IPS-18a (cell line): ENCODE data around the gene DDX6.
"Not testable (repeated sequence)": the region's sequence is repeated elsewhere in the genome, so short reads cannot be mapped to it uniquely, and the experiment has no call there.

ENCODE experiments used
- H3K27ac ChIP-seq: one replicate; pipeline ENCODE4 v1.5.1; 2013; ENCODE audit warnings: low read length
- H3K27me3 ChIP-seq: one replicate; pipeline ENCODE4 v1.6.1; 2013; ENCODE audit warnings: mild to moderate bottlenecking, low read length; ENCODE audit not compliant: control insufficient read depth, insufficient read depth
- H3K36me3 ChIP-seq: one replicate; pipeline ENCODE4 v1.6.1; 2013; ENCODE audit warnings: low read depth, low read length; ENCODE audit not compliant: control insufficient read depth
- H3K4me1 ChIP-seq: one replicate; pipeline ENCODE4 v1.6.1; 2013; ENCODE audit warnings: low read depth, low read length; ENCODE audit not compliant: control insufficient read depth
- H3K4me3 ChIP-seq: one replicate; pipeline ENCODE4 v1.5.1; 2013; ENCODE audit warnings: low read length
- H3K9ac ChIP-seq: one replicate; pipeline ENCODE4 v1.6.1; 2013; ENCODE audit warnings: mild to moderate bottlenecking, low read length, moderate library complexity
- H3K9me3 ChIP-seq: one replicate; pipeline ENCODE4 v1.6.1; 2013; ENCODE audit warnings: low read depth, low read length; ENCODE audit not compliant: control insufficient read depth

The DDX6 gene

DNA sequence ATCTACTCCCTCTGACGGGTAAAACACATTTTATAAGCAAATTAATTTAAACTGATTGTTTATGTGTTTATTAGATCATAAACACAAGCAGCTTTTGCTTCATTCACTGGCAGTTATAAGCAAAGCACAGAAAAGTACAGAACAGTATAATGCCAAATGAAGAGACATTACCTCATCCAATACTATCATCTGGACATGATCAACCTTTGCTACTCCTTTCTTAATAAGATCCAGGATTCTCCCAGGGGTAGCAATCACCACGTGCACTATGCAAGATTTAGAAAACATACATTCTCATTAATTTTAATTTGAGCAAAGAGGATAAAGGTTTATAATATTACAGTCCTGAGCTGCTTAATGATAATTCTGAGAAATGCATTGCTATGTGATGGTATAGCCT lies 27.9 kb downstream of the DDX6 start:
- H3K4me1 ChIP-seq, result no peaks in the 10 kb centered on the region
- H3K9me3 ChIP-seq, result no peaks in the 10 kb centered on the region
- H3K36me3 ChIP-seq, result peaks cover 86% of the 10 kb centered on the region
- no peaks in the 10 kb centered on the region for H3K27me3 ChIP-seq
- no peak overlapping the region for H3K27ac ChIP-seq
- H3K4me3 ChIP-seq, result no peak overlapping the region
- no peak overlapping the region for H3K9ac ChIP-seq

DNA sequence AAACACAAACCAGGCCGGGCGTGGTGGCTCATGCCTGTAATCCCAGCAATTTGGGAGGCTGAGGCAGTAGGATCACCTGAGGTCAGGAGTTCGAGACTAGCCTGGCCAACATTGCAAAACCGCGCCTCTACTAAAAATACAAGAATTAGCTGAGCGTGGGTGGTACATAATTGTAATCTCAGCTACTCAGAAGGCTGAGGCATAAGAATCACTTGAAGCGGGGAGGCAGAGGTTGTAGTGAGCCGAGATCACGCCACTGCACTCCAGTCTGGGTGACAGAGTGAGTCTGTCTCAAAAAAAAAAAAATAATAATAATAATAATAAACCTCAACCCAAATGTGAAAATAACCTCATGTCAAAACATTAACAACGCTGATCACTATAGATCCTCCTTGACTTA lies 29.0 kb downstream of the DDX6 start:
- H3K9ac ChIP-seq, H3K27me3 ChIP-seq, H3K9me3 ChIP-seq, H3K4me3 ChIP-seq, H3K4me1 ChIP-seq, H3K27ac ChIP-seq: not testable (repeated sequence)
- peaks cover 84% of the 10 kb centered on the region for H3K36me3 ChIP-seq

DNA sequence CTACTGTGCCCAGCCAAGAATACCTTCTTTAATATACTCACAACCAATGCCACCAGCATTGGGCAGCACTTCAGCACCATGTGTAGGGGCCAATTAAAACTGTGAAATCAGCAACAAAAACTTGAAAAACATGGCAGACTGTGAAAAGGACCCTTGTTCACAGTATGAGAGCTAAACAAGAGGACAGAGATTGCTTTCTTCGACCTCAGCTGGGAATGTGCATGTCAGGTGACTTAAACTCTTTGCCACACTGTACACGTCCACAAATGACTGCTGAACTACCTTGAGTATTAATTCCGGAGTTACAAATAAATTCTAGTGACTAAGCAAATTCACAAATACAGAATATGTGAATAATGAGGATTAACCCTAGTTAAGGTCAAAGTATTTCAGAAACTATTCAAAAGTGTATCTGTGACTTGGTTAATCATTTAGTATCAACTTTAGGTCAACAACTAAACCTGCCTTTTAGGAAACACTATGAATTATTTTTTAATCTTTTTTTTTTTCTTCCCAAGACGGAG lies 33.0 kb downstream of the DDX6 start:
- no peaks in the 10 kb centered on the region for H3K9me3 ChIP-seq
- no peak overlapping the region for H3K27ac ChIP-seq
- peaks cover 94% of the 10 kb centered on the region for H3K36me3 ChIP-seq
- H3K4me1 ChIP-seq, result no peaks in the 10 kb centered on the region
- no peaks in the 10 kb centered on the region for H3K27me3 ChIP-seq
- no peak overlapping the region for H3K9ac ChIP-seq
- H3K4me3 ChIP-seq, result no peak overlapping the region

DNA sequence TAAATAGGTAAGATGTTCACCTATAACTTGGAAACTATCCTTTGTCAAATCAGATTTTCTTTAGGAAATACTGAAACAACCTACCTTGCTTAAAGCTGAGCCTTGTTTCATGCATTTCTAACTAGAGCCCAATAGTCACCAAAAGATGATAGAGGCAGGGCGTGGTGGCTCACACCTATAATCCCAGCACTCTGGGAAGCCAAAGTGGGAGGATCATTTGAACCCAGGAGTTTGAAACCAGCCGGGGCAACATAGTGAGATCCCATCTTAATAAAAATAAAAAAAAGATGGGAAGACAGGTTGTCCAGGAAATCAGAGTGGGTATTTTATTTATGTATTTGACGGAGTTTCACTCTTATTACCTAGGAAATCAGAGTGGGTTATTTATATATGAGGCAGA lies 38.3 kb downstream of the DDX6 start:
- Histone ChIP-seq H3K9ac (no peak overlapping the region), H3K4me1 (peaks cover 5% of the 10 kb centered on the region), H3K9me3 (no peaks in the 10 kb centered on the region), H3K27ac (no peak overlapping the region), H3K36me3 (peaks cover 82% of the 10 kb centered on the region), H3K27me3 (no peaks in the 10 kb centered on the region), H3K4me3 (no peak overlapping the region)

DNA sequence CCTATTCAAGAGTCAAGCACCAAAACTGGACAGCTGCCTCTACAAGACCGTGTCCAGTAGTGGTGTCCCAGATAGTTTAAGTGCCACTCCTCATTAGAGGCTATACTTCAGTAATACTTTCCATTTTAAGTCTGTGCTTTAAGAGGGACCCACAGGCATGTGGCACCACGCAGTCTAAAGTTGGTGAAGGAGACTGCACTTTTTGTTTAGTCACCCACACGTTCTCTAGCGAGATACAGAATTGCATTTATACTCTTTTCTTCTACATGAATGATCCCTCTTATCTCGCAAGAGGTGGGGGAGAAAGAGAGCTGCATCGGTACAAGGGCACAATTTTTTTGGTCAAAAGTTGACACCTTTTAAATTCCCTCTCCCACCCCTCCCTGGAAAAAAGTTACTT lies 41.5 kb downstream of the DDX6 start:
- H3K4me1 ChIP-seq, result peaks cover 5% of the 10 kb centered on the region
- no peak overlapping the region for H3K27ac ChIP-seq
- no peaks in the 10 kb centered on the region for H3K9me3 ChIP-seq
- no peak overlapping the region for H3K4me3 ChIP-seq
- H3K27me3 ChIP-seq, result no peaks in the 10 kb centered on the region
- peaks cover 52% of the 10 kb centered on the region for H3K36me3 ChIP-seq
- no peak overlapping the region for H3K9ac ChIP-seq

DNA sequence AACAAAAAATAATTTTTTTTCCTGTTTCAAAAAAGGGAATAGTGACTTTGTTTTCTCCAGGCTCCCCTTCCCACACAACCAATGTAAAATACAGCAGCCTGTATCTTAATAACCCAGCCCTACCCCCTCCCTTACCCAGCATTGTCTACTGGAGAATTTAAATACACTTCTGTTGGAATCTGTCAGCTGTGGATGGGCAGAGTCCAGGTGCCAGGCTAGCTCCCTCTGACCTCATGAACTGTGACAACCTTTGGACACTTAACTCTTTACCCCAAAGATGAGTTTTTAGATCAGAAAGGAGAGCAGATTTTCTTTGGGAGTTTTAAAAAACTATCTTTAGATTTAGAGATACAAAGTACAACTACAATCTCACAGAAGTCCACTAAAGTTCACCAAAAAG lies 42.9 kb downstream of the DDX6 start:
- H3K27ac ChIP-seq, result no peak overlapping the region
- H3K4me1 ChIP-seq, result peaks cover 5% of the 10 kb centered on the region
- no peak overlapping the region for H3K4me3 ChIP-seq
- peaks cover 39% of the 10 kb centered on the region for H3K36me3 ChIP-seq
- no peaks in the 10 kb centered on the region for H3K9me3 ChIP-seq
- no peak overlapping the region for H3K9ac ChIP-seq
- H3K27me3 ChIP-seq, result no peaks in the 10 kb centered on the region

DNA sequence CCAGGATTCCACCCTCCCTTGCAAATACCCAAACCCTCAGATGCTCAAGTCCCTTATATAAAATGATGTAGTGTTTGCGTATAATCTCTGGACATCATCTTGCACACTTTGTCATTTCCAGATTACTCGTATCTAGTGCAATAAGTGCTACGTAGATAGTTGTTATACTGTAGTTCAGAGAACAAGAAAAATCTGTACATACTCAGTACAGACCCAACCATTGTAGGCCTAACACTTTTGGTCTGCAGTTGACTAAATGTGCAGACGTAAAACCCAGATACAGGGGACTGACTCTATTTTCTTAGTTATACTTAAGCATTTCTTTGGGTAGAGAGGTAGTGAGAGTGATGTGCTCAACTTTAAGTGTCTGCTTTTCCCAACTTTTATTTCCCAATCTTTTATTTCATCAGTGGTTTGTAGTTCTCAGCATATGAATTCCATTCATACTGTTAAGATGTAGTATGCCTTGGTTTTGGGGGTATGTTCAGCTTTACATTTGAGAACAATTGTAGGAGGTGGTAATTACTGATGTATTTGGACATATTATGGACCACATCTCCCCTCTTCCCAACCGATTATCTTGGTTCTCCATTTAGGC lies 43.9 kb downstream of the DDX6 start:
- H3K4me3 ChIP-seq, result no peak overlapping the region
- H3K9ac ChIP-seq, result no peak overlapping the region
- H3K27me3 ChIP-seq, result no peaks in the 10 kb centered on the region
- no peak overlapping the region for H3K27ac ChIP-seq
- H3K4me1 ChIP-seq, result peaks cover 5% of the 10 kb centered on the region
- H3K9me3 ChIP-seq, result no peaks in the 10 kb centered on the region
- peaks cover 30% of the 10 kb centered on the region for H3K36me3 ChIP-seq

DNA sequence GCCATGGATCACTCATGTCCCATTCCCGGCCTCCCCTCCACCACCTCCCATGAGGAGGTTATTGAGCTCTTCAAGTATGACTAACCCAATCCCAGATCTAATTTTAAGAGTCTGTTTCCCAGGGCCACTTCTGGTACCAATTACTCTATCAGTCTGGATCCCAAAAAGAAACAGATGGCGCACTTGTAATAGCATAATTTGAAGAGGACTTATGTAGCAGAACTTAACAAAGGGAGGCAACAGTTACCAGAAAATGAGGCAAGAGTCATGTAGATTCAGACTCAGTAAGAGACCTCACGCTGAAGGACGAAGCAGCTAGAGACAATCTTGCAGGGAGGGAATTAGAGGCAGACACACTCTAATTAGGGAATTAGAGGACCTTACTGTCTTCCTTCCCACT lies 46.9 kb downstream of the DDX6 start:
- no peak overlapping the region for H3K27ac ChIP-seq
- no peak overlapping the region for H3K4me3 ChIP-seq
- H3K36me3 ChIP-seq, result peaks cover 3% of the 10 kb centered on the region
- no peak overlapping the region for H3K9ac ChIP-seq
- no peaks in the 10 kb centered on the region for H3K9me3 ChIP-seq
- H3K4me1 ChIP-seq, result peaks cover 11% of the 10 kb centered on the region
- no peaks in the 10 kb centered on the region for H3K27me3 ChIP-seq

DNA sequence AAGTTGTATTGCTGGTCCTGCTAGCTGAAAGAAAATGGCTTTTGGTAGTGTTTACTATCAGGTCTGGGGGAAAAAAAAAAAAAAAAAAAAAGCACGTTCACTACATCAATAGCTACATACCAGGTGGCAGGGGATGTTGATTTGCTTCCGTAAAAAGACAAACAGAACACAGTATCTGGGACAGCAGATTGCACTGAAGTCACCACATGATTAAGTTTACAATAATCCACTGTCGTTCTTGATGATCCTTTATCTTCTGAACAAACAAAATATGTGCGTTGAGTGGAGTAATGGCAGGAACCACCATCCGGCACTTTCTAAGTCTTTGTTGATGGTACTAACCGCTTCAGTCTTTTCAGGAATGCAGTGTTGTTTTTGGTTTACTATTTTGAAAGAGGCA lies 48.7 kb downstream of the DDX6 start:
- no peak overlapping the region for H3K4me3 ChIP-seq
- H3K9ac ChIP-seq, result no peak overlapping the region
- no peaks in the 10 kb centered on the region for H3K9me3 ChIP-seq
- H3K27ac ChIP-seq, result no peak overlapping the region
- no peaks in the 10 kb centered on the region for H3K36me3 ChIP-seq
- H3K27me3 ChIP-seq, result no peaks in the 10 kb centered on the region
- H3K4me1 ChIP-seq, result peaks cover 6% of the 10 kb centered on the region

DNA sequence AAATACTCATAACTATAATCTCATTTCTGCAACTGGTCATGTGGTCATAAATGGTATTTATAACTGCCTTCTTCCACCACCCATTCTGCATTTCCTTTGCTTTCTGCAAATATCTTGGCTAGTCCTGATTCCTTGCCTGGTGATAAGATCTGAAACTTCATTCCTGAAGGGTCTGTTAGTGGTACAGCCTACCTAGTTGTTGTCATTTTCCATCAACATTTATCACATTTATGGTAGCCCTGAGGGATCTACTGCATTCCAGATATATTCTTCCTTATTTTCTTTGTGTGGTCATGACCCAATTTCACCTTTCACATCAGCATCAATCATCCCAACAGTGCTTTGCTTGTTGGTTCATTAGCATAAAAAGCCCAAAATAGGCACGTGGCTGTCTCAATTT lies 50.1 kb downstream of the DDX6 start:
- Histone ChIP-seq H3K36me3 (no peaks in the 10 kb centered on the region), H3K9me3 (no peaks in the 10 kb centered on the region), H3K27ac (no peak overlapping the region), H3K4me3 (no peak overlapping the region), H3K9ac (no peak overlapping the region), H3K4me1 (peaks cover 6% of the 10 kb centered on the region), H3K27me3 (no peaks in the 10 kb centered on the region)

DNA sequence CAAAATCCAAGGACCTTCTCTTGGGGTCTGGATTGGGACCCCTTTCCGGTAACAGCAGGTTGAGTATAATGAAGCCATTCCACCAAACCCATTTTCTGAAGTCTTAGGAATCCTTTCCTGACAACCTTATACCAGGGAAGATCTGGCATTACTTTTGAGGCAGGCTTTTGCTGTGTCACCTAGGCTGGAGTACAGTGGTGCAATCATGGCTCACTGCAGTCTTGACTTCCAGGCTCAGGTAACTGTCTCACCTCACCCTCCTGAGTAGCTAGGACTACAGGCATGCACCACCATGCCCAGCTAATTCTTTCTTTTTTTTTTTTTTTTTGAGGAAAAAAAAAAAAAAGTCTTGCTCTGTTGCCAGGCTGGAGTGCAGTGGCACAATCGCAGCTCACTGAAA lies 55.8 kb downstream of the DDX6 start:
- H3K36me3 ChIP-seq, result no peaks in the 10 kb centered on the region
- peaks cover 13% of the 10 kb centered on the region for H3K4me1 ChIP-seq
- H3K9me3 ChIP-seq, result no peaks in the 10 kb centered on the region
- no peak overlapping the region for H3K9ac ChIP-seq
- H3K27me3 ChIP-seq, result no peaks in the 10 kb centered on the region
- no peak overlapping the region for H3K4me3 ChIP-seq
- H3K27ac ChIP-seq, result no peak overlapping the region

DNA sequence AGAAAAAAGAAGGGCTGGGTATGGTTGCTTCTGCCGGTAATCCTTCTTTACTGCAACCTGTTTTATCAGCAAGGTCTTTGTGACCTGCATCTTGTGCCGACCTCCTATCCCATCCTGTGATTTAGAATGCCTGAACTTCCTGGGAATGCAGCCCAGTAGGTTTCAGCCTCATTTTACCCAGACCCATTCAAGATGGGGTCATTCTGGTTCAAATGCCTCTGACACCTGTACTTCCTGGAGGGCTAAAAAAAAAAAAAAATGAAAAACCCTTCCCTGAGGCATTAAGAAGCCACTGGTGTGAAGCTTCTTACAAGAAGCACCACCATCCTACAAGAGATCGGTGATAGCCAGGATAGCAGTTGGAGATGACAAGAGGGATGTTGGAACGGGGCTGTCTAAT lies 56.9 kb downstream of the DDX6 start:
- no peaks in the 10 kb centered on the region for H3K9me3 ChIP-seq
- no peaks in the 10 kb centered on the region for H3K36me3 ChIP-seq
- H3K9ac ChIP-seq, result no peak overlapping the region
- no peaks in the 10 kb centered on the region for H3K27me3 ChIP-seq
- peaks cover 7% of the 10 kb centered on the region for H3K4me1 ChIP-seq
- H3K27ac ChIP-seq, result no peak overlapping the region
- no peak overlapping the region for H3K4me3 ChIP-seq
